Kidney tubule cell (primary cell): Measurements from ENCODE around the gene SORT1.
A peak's percentile ranks its signal among the peaks of the same experiment; 100 is the strongest.
"Not testable (repeated sequence)": the region's sequence is repeated elsewhere in the genome, so short reads cannot be mapped to it uniquely, and the experiment has no call there.

Experiments
- DNase-seq: peaks from one replicate; pipeline ENCODE4 v3.0.0-alpha.2; 2018; ENCODE audit warnings: low spot score

The SORT1 gene

DNA sequence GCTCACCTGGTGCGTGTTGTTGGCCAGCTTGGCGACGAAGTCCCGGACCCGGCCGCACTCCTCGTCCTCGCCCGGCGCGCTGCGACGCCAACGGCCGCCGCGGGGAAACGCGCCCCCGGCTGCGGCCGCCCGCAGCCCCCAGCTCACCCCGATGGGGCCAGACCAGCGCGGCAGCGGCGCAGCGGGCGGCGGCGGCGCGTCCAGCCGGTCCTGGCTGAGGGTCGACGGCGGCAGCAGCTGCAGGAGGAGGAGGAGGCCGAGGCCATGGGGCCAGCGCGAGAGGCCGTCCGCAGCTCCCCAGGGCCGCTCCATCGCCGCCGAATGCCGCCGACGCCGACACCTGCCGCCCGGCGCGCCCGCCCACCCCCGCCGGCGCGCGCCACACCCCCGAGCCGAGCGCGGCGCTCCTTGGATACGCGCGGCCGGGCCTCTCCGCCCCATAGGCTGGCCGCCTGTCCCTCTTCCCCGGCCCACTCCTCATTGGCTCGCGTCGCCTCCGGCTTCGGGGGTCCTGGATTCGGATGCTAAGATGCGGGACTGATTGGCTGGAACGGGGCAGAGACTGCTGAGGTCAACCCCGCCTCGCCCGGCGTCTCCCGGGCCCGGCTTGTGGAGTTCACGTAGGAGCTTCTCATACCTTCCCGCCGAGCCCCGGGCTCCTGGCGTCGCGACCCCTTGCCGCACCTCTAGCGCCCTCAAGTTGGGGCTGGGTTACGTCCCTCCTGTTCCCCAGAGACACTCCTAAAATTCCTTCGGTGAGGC lies at the start of gene SORT1:
Gene SORT1 (minus strand): TSS at position 338 of the 762 bp plus-strand sequence. CDS start 26 bp downstream, at position 312.
- DNase-seq = peak; percentile 91

DNA sequence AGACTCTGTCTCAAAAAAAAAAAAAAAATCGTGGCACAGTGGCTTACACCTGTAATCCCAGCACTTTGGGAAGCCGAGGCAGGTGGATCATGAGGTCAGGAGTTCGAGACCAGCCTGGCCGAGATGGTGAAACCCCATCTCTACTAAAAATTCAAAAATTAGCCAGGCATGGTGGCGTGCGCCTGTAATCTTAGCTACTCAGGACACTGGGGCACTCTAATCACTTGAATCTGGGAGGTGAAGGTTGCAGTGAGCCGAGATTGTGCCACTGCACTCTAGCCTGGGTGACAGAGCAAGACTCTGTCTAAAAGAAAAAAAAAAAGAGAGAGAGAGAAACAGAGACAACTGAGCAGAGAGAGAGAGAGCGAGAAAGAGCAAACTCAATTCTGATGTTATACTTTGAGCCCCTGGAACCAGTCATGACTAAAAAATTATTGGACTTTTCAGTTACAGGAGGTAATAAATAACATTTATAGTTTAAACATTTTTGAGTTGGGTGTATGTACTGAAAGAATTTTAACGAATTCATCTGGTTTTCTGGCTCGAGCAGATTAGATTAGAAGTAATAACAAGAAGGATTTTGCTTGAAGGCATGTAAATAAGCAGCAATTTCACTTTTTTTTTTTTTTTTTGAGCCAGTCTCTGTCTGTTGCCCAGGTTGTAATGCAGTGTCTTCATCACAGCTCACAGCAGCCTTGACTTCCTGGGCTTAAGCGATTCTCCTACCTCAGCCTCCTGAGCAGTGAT lies 48.4 kb upstream of the SORT1 start:
- DNase-seq = not testable (repeated sequence)

DNA sequence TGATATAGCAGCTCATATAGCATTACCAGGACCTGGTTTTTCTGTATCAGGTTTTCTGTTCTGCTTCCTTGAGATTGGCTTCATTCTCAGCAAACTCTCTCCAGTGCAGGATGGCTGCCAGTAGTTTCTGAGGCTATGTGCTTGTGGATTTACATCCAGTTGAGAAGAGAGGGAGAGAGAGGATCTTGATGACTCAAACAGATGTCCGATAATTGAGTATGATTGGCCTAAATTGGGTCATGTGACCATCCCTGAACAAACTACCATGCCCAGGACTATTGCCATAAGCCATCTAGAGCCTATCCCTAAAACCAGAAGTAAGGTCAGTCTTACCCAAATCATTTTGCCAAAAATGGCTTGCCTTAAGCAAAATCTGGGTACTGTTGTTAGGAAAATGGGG lies 46.6 kb upstream of the SORT1 start:
- no peak for DNase-seq

DNA sequence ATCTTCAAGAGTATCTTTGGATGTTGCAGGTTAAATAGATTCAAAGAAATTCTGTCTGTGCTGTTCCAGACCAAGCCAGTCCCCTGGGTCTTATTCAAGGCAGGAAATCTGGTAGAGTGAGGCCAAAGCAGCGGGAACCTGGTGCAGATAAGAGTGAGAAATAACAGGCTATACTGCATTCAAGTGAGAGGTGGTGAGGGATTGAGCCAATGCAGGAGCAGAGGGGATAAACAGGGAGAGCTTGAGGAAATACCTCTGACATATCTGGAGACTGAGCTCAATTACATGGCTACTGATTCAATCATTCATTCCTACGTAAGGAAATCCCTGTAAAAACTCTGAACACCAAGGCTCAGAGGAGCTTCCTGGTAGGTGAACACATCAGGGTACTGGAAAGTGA lies 45.8 kb upstream of the SORT1 start:
- no peak for DNase-seq

DNA sequence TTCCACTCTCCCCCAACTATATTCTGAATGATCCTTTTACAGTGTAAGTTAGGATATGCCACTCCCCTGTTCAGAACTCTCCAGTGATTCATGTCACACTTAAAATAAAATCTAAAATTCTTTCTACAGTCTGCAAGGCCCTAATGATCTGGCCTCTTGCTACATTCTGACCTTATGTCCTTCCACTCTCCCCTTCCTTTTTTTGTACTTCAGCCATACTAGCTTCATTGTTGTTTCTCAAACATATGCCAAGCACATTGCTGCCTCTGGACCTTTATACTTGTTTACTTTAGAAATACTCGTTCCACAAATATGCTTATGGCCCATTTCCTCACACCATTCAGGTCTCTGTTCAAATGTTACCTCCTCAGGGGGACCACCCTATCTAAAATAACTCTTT lies 43.4 kb upstream of the SORT1 start:
- DNase-seq = no peak

DNA sequence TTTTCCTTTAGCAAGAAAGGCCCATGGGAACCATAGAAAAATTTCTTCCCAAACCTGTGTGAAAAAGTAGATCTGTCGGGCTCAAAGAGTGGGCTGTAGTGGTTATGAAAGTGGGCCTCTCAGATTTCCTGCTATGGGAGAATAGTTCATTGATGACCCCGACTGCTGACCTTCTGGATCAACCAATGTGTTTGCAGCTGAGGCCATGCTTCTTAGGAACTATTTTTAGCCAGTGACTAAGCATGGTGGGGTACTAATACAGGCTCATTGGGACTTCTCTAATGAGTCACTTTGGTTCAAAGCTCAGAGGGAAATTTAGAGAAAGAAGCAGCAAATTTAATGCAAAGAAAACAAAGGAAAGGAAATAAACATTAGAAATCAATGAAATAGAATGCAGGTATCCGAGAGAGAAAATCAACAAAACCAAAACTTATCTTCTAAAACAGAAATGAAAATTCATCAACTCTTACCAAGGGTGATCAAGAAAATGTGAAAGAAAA lies 41.1 kb upstream of the SORT1 start:
- peak; percentile 87 for DNase-seq

DNA sequence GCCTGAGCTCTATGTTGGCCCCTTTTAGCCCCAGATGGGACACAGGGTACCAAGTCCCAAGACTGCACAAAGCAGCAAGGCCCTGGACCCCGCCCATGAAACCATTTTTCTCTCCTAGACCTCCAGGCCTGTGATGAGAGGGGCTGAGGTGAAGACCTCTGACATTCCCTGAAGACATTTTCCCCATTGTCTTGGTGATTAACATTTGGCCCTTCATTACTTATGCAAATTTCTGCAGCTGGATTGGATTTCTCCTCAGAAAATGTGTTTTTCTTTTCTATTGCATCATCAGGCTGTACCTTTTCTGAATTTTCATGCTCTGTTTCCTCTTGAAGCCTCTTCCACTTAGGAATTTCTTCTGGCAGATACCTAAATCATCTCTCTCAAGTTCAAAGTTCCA lies 36.8 kb upstream of the SORT1 start:
- DNase-seq = no peak

DNA sequence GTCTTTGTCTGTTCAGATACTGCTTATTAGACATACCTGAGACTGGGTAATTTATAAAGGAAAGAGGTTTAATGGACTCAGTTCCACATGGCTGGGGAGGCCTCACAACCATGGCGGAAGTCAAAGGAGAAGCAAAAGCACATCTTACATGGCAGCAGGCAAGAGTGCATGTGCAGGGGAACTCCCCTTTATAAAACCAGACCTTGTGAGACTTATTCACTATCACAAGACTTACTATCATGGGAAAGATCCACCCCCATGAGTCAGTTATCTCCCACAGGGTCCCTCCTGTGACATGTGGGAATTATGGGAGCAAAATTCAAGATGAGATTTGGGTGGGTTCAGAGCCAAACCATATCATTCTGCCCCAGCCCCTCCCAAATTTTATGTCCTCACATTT lies 35.6 kb upstream of the SORT1 start:
- DNase-seq = peak; percentile 17

DNA sequence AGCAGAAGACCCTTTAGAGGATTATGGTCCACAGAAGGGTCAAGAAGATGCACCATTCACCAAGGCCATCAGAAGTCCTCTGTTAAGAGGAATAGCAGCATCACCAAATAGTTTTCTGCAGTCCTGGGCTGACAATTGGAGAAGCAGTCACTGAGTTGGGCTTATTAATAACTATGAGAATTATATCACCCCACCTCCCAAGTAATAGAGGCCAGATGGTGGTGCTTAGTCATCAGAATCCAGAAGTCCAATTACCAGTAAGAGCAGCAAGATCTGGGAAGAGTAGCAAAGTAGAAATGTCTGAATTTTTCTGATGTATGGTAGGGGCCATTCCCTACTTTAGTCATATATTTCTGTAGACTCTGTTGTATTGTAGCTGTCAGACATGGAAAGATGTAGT lies 34.6 kb upstream of the SORT1 start:
- no peak for DNase-seq

DNA sequence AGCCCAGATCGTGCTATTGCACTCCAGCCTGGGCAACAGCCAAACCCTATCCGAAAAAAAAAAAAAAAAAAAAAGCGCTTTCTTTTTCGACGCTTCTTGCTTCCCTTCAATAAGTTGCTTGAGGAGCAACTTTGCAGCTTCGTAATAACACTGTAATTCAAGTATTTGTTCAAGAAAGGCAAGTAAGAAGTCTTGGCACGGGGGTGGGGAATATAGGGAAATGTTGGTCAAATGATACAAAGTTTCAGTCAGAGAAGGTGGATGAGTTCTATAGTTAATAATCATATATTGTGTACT lies 29.4 kb upstream of the SORT1 start:
- DNase-seq = no peak

DNA sequence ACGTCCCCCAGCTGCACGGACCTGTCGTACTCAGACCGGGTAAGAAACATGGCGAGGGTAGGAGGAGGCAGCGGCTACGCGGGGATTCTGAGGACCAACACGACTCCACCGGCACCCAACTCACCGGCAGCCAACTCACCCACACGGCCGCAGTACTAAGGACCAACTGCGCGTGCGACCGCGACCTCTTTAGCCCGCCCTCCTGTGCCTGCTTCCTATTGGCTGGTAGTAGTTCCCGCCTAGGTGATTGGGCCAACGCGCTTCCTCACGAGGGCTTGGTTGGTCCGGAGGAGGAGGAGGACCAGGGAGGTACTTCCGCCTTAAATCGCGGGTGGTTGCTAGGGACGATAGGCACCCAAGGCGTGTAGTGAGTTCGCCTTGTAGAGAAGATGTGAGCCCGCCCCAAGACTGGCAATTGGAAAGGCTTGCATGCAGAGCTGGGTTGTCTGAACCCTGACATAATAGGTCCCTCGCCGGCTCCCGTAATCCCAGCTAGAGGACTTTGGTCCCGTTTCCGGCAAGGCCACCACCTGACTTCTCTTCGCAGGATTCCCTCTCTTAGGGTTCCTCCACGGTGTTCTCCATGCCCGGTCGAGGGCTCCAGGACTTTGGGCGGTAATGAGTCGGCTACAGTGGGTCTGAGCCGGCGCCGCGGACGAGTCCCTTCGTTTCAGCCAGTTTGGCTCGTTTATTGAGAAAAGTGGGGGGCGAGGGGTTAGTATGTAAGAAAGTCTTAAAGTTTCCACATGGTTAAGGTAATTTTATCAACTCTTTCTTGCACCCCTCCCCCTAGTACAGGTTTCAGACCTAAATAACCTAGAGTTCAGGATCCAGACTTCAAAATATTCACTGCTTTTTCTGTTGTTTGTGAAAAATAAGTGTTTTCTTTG lies 28.8 kb upstream of the SORT1 start, which contains the start of gene PSMA5:
Gene PSMA5 (minus strand): TSS at position 168 of the 890 bp plus-strand sequence. CDS start 118 bp downstream, at position 50.
- peak; percentile 100 for DNase-seq

DNA sequence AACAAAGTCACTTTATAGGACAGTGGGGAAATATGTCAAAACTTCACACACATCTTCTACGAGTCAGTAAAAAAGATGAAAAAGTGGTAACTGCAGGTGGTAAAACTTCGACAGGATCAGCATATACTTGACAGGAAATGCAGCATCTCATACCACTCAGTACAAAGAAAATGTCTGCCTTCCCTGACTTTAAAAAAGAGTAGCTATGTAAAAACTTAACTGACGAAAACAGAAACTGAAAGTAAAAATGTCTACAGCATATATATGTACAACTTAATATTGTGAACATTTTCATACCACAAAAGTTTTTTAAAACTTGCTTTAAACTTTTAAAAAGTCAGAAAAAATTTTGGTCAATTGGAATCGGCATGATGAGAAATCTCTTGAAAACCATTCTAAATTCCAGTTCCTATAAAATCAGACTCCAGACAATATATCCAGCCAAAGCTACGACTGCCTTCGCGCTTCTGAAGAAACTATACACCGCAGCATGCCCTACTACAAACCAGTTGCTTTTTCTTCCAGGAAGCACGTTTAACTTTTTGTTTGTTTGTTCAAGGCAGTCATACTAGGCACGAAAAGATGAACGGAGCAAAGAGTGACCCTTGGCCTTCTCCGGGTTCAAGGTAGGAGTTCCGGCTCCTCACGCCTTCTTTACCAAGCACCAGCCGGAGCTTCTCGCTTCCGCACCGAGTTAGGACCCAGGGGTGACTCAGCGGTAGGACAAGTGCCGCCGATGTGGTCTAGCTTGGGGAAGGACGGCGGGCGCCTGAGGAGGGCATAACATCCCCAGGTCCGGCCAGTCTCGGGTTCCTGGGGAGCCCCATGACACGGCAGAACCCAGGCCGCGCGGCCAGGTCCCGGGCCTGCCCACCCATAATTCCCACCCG lies 27.9 kb upstream of the SORT1 start:
- peak; percentile 84 for DNase-seq

DNA sequence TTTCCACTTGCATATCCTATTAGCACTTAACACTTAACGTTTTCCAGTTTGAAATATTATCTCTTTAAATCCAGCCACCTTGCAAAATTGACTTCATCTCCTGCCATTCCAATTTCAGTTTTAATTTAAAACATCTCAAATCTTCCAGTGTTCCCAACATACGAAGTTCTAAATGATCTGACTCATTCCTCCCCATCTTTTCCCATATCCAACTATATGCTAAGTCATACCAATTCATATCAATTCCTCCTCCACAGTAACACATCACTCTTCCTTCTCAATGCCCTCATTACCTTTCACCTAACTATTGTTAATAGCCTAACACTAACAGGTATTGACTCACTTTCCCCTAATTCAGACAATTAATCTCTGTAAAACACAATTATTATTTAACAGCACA lies 25.8 kb upstream of the SORT1 start:
- DNase-seq = no peak

DNA sequence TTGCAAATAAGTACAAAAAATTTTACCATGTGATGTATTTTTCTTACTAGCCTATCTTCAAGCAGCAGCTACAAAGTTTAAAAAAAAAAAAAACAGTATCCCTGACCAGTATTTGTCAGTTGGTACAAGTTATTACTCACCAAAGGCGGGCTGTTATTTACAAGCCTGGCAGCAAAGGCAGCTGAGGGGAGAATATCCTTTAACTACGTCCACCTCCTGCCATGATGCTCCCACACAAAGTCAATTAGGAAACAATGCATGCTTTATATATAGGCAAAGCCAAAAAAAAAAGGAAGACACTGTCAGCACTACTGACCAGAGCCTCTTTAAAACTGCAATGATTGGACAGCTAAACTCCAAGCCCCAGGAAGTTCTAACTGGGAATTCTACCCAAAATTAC lies 14.8 kb upstream of the SORT1 start:
- no peak for DNase-seq

DNA sequence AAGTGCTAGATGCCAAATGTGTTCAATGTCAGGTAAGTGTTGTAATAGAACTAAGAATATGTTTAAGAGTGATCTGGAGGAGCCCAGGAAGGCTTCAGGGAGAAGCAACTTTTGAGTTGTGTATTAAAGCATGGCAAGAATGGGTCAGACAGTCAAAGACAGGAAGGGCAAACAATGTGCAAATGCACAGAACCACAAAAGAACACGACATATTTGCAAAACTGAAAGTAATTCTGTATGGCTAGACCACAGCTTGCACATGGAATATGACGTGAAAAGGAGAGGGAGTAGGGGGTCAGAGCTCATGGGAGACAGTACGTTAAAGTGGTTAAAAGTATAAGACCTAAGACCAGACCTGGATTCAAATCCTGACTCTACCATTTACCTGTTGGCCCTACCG lies 7.1 kb upstream of the SORT1 start:
- DNase-seq = no peak

DNA sequence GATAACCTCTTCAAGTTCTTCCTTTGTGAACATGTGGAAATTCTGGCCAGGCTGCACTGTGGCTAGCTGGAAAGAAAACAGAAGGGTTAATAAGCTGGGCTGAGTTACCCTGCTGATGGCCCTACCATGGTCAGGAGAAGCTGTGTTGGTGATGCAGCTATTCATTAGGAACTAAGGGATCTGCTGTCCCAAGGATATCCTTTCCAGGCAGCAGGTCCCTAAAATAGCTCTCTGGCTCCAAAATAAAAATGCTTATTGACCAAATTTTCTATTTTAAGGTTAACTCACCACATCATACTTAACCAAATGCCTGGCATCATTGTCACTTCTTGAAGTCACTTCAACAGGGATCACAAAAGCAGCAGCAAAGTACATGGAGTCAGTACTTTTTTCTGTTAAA lies 4.3 kb upstream of the SORT1 start:
- DNase-seq = no peak

DNA sequence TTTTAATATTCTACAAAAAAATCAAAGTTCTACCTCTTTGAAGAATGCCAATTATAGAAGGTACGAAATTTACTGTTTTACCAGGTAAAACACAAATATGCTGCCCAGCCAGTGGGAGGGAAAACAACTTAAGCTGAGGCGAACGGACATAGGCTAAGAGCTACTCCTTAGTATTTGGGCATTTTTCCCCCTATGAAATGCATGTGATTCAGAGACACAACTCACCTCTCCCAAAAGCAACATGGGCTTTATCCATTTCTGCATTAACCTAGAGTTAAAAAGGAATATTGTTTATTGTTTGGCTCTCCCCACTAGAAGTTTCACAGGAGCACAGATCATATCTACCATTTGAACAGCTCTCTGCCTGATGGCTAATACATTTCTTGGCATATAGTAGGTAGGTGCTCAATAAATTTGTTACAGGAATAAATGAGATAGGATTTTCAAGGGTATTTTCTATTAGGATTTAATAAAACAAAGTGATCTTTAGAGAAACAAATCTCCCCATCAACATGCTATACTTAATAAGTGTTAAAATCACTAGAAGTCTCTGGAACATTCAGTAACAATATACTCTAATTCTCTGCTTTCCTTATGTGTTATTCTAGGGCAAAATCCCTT lies 2.4 kb upstream of the SORT1 start:
- no peak for DNase-seq

DNA sequence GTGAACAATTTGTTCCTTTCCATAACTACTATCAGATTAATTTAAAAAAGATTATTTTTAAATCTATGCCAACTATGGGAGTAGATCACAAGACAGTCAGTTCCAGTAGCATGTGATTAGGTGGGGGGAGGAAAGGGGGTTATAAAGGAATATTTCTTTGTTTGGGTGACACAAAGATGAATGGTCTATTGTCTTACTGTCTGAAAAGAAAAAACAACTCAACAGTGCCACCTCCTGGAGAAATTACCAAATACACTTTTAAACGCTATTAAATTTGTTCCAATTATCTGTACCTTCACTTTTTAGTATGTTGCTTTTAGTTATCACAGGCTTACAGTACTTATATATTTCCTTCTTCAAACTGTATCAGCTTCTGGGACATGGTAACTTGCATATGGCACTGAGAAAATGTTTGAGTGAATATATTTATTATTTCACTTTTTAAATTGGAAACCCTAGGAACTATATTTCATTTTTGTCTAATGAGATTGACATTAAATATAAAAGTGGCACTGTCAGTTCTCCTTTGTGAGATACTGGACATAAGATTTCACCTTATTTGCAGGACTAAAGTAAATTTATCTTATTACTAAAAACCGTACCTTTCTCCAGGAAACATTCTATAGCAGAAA lies 1.7 kb upstream of the SORT1 start:
- peak; percentile 77 for DNase-seq

DNA sequence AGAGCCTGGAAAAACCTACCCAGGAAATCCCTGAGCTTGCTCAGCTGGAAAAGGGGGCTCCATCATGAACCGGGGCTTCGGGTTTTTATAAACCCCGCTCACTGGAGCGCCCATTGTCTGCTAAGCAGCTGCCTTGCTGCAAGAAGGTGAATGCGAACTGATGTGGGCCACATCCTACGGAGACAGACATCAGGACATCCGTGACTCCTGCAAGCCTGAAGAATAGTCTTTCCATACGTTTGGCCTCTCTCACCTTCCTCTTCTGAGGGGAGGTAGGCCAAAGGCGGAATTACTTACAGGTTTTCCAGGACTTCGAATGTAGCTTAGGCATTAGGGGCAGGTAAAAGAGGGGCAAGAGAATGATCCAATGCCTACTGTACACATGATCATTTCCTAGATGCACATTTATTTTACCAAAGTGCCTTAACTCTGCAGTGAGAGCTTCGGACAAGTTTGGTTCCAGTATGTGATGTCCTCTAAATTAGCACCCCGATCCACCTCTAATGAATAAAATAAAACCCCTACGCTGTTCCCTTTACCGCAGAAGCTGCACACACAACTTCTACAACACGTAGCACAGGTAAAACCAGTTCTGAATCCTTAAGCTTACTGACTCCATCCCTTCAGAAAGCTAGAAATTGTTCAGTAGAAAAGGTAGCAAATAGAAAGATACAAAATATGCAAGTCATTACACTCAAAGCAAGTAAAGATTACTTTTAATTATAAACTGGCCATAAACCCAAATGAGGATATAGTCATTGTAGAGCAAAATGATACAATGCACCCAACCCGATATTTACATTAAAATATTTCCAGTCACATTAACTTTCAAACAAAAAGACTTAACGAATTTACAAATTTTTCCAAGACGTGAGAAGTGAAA lies 866 bp upstream of the SORT1 start:
- no peak for DNase-seq
